SK-N-SH treated with all-trans-retinoic acid at 6 μM for 48 hours (cell line): ENCODE results near the gene ADAMTS15.

ENCODE experiments used
- ATAC-seq: fragments of 200-7000 bp; cut with Tn5 transposase; 3 replicates; pipeline ENCODE4 v1.9.1; 2020; ENCODE audit warnings: mild to moderate bottlenecking, moderate library complexity
- ARNTL ChIP-seq: fragments of 450-650 bp; formaldehyde crosslinking; IDR thresholded peaks from 2 replicates; pipeline ENCODE4 v1.5.0; 2020; ENCODE audit warnings: low read depth, mild to moderate bottlenecking, moderate library complexity, borderline replicate concordance
- ESRRG ChIP-seq: fragments of 250-450 bp; sonication (Bioruptor Pico); IDR thresholded peaks from 2 replicates; pipeline ENCODE4 v1.6.1; 2021; ENCODE audit warnings: mild to moderate bottlenecking
- GLIS3 ChIP-seq: fragments of 250-450 bp; sonication (Bioruptor Pico); IDR thresholded peaks from 2 replicates; pipeline ENCODE4 v1.5.0; 2020; ENCODE audit warnings: mild to moderate bottlenecking, moderate library complexity
- ISL1 ChIP-seq: fragments of 250-450 bp; sonication (Bioruptor Pico); IDR thresholded peaks from 2 replicates; pipeline ENCODE4 v2.1.2; 2022; ENCODE audit warnings: mild to moderate bottlenecking, moderate library complexity
- OSR1 ChIP-seq: fragments of 250-450 bp; sonication (Bioruptor Pico); IDR thresholded peaks from 2 replicates; pipeline ENCODE4 v1.8.0; 2022; ENCODE audit warnings: moderate library complexity, mild to moderate bottlenecking, inconsistent platforms
- RARB ChIP-seq: fragments of 250-450 bp; sonication (Bioruptor Pico); IDR thresholded peaks from 2 replicates; pipeline ENCODE4 v1.8.0; 2021; ENCODE audit warnings: mild to moderate bottlenecking, moderate library complexity
- SNAI2 ChIP-seq: fragments of 250-450 bp; sonication (Bioruptor Pico); IDR thresholded peaks from 2 replicates; pipeline ENCODE4 v1.5.0; 2020; ENCODE audit warnings: mild to moderate bottlenecking, moderate library complexity
- TCF4 ChIP-seq: fragments of 250-450 bp; sonication (Bioruptor Pico); IDR thresholded peaks from 2 replicates; pipeline ENCODE4 v1.8.0; 2021; ENCODE audit warnings: mild to moderate bottlenecking, moderate library complexity, borderline replicate concordance
- TOX ChIP-seq: fragments of 250-450 bp; sonication (Bioruptor Pico); IDR thresholded peaks from 2 replicates; pipeline ENCODE4 v1.8.0; 2021; ENCODE audit warnings: mild to moderate bottlenecking, moderate library complexity, borderline replicate concordance
- ZC3H10 ChIP-seq: fragments of 250-450 bp; sonication (Bioruptor Pico); IDR thresholded peaks from 2 replicates; pipeline ENCODE4 v1.5.1; 2021; ENCODE audit warnings: mild to moderate bottlenecking, moderate library complexity
- ZFP3 ChIP-seq: fragments of 250-450 bp; sonication (Bioruptor Pico); IDR thresholded peaks from 2 replicates; pipeline ENCODE4 v1.5.0; 2020; ENCODE audit warnings: mild to moderate bottlenecking, moderate library complexity
- ZFP30 ChIP-seq: fragments of 450-650 bp; formaldehyde crosslinking; IDR thresholded peaks from 2 replicates; pipeline ENCODE4 v1.5.0; 2022; ENCODE audit warnings: mild to moderate bottlenecking, moderate library complexity
- ZNF565 ChIP-seq: fragments of 450-650 bp; formaldehyde crosslinking; conservative IDR thresholded peaks from 2 replicates; pipeline ENCODE4 v1.5.0; 2020; ENCODE audit warnings: low read depth, mild to moderate bottlenecking, moderate library complexity
- ZNF70 ChIP-seq: fragments of 450-650 bp; formaldehyde crosslinking; IDR thresholded peaks from 2 replicates; pipeline ENCODE4 v1.5.0; 2020; ENCODE audit warnings: mild to moderate bottlenecking, moderate library complexity
- ZNF8 ChIP-seq: fragments of 450-650 bp; formaldehyde crosslinking; IDR thresholded peaks from 2 replicates; pipeline ENCODE4 v1.5.0; 2020; ENCODE audit warnings: mild to moderate bottlenecking, moderate library complexity
- TF ChIP-seq, protein P1 (sequence below): fragments of 250-450 bp; sonication (Bioruptor Pico); IDR thresholded peaks from 2 replicates; pipeline ENCODE4 v1.8.0; 2020; ENCODE audit warnings: mild to moderate bottlenecking, moderate library complexity, borderline replicate concordance
- TF ChIP-seq, protein P2 (sequence below): fragments of 250-450 bp; sonication (Bioruptor Pico); IDR thresholded peaks from 2 replicates; pipeline ENCODE4 v1.8.0; 2021; ENCODE audit warnings: low read depth, mild to moderate bottlenecking, moderate library complexity, borderline replicate concordance
- TF ChIP-seq, protein P3 (sequence below): fragments of 250-450 bp; sonication (Bioruptor Pico); IDR thresholded peaks from 2 replicates; pipeline ENCODE4 v1.5.0; 2020; ENCODE audit warnings: mild to moderate bottlenecking, moderate library complexity
- TF ChIP-seq, protein P4 (sequence below): fragments of 250-450 bp; sonication (Bioruptor Pico); IDR thresholded peaks from 2 replicates; pipeline ENCODE4 v1.5.1; 2021; ENCODE audit warnings: mild to moderate bottlenecking, moderate library complexity
- TF ChIP-seq, protein P5 (sequence below): fragments of 250-450 bp; sonication (Bioruptor Pico); IDR thresholded peaks from 2 replicates; pipeline ENCODE4 v1.5.1; 2020; ENCODE audit warnings: low read depth, mild to moderate bottlenecking, moderate library complexity

Gene ADAMTS15

DNA sequence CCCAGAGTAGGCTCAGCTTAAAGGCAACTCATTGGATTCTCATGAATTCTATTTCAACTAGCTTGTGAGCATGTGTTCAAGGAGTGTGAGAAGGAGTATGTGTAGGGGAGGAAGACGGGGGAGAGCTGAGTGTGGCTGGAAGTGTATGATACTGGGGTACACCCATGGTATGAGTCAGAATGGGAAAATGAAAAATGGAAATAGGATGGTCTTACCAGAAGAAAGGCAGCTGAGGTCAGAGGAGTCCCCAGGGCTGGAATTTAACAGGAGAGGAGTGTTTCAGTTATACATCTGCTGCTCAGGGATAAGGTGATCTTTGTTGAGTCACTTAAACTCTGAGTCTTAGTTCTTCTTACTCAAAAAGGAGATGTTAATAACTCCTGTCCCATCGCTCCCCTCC lies 6.7 kb upstream of the ADAMTS15 start:
- TF ChIP-seq, protein P1, sequence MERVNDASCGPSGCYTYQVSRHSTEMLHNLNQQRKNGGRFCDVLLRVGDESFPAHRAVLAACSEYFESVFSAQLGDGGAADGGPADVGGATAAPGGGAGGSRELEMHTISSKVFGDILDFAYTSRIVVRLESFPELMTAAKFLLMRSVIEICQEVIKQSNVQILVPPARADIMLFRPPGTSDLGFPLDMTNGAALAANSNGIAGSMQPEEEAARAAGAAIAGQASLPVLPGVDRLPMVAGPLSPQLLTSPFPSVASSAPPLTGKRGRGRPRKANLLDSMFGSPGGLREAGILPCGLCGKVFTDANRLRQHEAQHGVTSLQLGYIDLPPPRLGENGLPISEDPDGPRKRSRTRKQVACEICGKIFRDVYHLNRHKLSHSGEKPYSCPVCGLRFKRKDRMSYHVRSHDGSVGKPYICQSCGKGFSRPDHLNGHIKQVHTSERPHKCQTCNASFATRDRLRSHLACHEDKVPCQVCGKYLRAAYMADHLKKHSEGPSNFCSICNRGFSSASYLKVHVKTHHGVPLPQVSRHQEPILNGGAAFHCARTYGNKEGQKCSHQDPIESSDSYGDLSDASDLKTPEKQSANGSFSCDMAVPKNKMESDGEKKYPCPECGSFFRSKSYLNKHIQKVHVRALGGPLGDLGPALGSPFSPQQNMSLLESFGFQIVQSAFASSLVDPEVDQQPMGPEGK (CRISPR knock-in tag), result no peak
- TF ChIP-seq, protein P2, sequence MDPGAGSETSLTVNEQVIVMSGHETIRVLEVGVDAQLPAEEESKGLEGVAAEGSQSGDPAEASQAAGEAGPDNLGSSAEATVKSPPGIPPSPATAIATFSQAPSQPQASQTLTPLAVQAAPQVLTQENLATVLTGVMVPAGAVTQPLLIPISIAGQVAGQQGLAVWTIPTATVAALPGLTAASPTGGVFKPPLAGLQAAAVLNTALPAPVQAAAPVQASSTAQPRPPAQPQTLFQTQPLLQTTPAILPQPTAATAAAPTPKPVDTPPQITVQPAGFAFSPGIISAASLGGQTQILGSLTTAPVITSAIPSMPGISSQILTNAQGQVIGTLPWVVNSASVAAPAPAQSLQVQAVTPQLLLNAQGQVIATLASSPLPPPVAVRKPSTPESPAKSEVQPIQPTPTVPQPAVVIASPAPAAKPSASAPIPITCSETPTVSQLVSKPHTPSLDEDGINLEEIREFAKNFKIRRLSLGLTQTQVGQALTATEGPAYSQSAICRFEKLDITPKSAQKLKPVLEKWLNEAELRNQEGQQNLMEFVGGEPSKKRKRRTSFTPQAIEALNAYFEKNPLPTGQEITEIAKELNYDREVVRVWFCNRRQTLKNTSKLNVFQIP, result no peak
- TF ChIP-seq ZNF565 (CRISPR knock-in tag), result no peak
- TF ChIP-seq RARB (CRISPR knock-in tag), result no peak
- no peak for TF ChIP-seq ZFP3 (CRISPR knock-in tag)
- TF ChIP-seq, protein P3, sequence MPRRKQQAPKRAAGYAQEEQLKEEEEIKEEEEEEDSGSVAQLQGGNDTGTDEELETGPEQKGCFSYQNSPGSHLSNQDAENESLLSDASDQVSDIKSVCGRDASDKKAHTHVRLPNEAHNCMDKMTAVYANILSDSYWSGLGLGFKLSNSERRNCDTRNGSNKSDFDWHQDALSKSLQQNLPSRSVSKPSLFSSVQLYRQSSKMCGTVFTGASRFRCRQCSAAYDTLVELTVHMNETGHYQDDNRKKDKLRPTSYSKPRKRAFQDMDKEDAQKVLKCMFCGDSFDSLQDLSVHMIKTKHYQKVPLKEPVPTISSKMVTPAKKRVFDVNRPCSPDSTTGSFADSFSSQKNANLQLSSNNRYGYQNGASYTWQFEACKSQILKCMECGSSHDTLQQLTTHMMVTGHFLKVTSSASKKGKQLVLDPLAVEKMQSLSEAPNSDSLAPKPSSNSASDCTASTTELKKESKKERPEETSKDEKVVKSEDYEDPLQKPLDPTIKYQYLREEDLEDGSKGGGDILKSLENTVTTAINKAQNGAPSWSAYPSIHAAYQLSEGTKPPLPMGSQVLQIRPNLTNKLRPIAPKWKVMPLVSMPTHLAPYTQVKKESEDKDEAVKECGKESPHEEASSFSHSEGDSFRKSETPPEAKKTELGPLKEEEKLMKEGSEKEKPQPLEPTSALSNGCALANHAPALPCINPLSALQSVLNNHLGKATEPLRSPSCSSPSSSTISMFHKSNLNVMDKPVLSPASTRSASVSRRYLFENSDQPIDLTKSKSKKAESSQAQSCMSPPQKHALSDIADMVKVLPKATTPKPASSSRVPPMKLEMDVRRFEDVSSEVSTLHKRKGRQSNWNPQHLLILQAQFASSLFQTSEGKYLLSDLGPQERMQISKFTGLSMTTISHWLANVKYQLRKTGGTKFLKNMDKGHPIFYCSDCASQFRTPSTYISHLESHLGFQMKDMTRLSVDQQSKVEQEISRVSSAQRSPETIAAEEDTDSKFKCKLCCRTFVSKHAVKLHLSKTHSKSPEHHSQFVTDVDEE (CRISPR knock-in tag), result no peak
- TF ChIP-seq ZFP30 (CRISPR knock-in tag), result no peak
- TF ChIP-seq ESRRG, result no peak
- TF ChIP-seq ZC3H10 (CRISPR knock-in tag), result no peak
- TF ChIP-seq TOX (CRISPR knock-in tag), result no peak
- no peak for TF ChIP-seq TCF4
- no peak for TF ChIP-seq ZNF70 (CRISPR knock-in tag)
- TF ChIP-seq, protein P4, sequence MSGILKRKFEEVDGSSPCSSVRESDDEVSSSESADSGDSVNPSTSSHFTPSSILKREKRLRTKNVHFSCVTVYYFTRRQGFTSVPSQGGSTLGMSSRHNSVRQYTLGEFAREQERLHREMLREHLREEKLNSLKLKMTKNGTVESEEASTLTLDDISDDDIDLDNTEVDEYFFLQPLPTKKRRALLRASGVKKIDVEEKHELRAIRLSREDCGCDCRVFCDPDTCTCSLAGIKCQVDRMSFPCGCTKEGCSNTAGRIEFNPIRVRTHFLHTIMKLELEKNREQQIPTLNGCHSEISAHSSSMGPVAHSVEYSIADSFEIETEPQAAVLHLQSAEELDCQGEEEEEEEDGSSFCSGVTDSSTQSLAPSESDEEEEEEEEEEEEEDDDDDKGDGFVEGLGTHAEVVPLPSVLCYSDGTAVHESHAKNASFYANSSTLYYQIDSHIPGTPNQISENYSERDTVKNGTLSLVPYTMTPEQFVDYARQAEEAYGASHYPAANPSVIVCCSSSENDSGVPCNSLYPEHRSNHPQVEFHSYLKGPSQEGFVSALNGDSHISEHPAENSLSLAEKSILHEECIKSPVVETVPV (CRISPR knock-in tag), result no peak
- TF ChIP-seq OSR1 (CRISPR knock-in tag), result no peak
- TF ChIP-seq ARNTL (CRISPR knock-in tag), result no peak
- no peak for ATAC-seq

DNA sequence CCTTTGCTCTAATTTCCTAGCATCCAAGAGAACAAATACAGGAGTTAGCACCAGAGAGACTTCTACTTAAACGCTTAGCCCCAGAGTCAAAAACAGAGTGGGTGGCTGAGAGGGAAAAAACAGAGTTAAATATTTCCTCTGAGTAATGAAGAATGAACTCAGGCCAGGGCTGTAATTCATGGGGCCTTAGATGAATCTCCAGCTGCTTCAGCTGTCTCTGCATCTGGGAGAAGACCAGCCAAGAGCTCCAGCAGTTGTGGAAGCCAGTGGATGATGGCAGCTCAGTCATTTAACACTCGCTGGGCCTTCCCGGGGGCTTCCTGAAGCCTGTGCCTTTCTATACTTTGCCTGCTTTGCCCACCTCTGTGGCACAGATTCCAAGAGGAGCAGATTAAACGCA lies 5.7 kb upstream of the ADAMTS15 start:
- TF ChIP-seq GLIS3 (CRISPR knock-in tag) (no peak), TCF4 (no peak), SNAI2 (no peak)
- TF ChIP-seq, protein P5, sequence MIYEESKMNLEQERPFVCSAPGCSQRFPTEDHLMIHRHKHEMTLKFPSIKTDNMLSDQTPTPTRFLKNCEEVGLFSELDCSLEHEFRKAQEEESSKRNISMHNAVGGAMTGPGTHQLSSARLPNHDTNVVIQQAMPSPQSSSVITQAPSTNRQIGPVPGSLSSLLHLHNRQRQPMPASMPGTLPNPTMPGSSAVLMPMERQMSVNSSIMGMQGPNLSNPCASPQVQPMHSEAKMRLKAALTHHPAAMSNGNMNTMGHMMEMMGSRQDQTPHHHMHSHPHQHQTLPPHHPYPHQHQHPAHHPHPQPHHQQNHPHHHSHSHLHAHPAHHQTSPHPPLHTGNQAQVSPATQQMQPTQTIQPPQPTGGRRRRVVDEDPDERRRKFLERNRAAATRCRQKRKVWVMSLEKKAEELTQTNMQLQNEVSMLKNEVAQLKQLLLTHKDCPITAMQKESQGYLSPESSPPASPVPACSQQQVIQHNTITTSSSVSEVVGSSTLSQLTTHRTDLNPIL (CRISPR knock-in tag), result no peak
- ATAC-seq, result no peak

DNA sequence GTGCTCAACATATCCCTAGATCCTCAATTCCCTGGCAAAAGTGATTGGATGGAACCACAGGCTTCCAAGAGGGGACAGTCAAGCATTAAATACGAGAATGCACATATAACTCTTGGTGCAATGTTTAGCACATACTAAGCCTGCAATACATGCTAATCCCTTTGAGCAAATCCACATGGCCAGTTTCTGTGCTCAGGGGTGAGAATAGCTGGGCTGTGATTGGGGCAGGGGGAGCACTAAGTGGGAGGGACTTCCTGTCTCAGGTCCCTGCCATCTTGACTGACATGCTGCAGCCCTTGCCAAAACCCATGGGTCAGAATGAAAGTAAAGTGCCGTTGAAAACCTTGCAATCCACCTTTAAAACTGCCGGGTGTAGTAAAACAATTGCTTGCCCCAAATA lies 2.7 kb upstream of the ADAMTS15 start:
- no peak for TF ChIP-seq ZNF8 (CRISPR knock-in tag)
- TF ChIP-seq, protein P4 (CRISPR knock-in tag), result no peak
- no peak for TF ChIP-seq OSR1 (CRISPR knock-in tag)
- TF ChIP-seq, protein P2, result no peak
- no peak for TF ChIP-seq TCF4
- TF ChIP-seq ZNF565 (CRISPR knock-in tag), result no peak
- TF ChIP-seq TOX (CRISPR knock-in tag), result no peak
- TF ChIP-seq, protein P3 (CRISPR knock-in tag), result no peak
- TF ChIP-seq ESRRG, result no peak
- no peak for TF ChIP-seq ZNF70 (CRISPR knock-in tag)
- no peak for TF ChIP-seq ISL1 (CRISPR knock-in tag)
- no peak for ATAC-seq
